SK-N-SH treated with all-trans-retinoic acid at 6 μM for 48 hours (cell line): Measurements from ENCODE around the gene GPR137B.
"Not testable (repeated sequence)": the region's sequence is repeated elsewhere in the genome, so short reads cannot be mapped to it uniquely, and the experiment has no call there.

ENCODE experiments used
- ATAC-seq: fragments of 200-7000 bp; cut with Tn5 transposase; 3 replicates; pipeline ENCODE4 v1.9.1; 2020; ENCODE audit warnings: mild to moderate bottlenecking, moderate library complexity
- BACH2 ChIP-seq: fragments of 250-450 bp; sonication (Bioruptor Pico); IDR thresholded peaks from 2 replicates; pipeline ENCODE4 v1.9.0; 2021; ENCODE audit warnings: mild to moderate bottlenecking, borderline replicate concordance
- CSDC2 ChIP-seq: fragments of 250-450 bp; sonication (Bioruptor Pico); IDR thresholded peaks from 2 replicates; pipeline ENCODE4 v1.5.0; 2020; ENCODE audit warnings: mild to moderate bottlenecking, moderate library complexity
- CSRNP3 ChIP-seq: fragments of 250-450 bp; sonication (Bioruptor Pico); IDR thresholded peaks from 2 replicates; pipeline ENCODE4 v1.5.1; 2021; ENCODE audit warnings: mild to moderate bottlenecking, moderate library complexity
- ESRRG ChIP-seq: fragments of 250-450 bp; sonication (Bioruptor Pico); IDR thresholded peaks from 2 replicates; pipeline ENCODE4 v1.6.1; 2021; ENCODE audit warnings: mild to moderate bottlenecking
- GLIS3 ChIP-seq: fragments of 250-450 bp; sonication (Bioruptor Pico); IDR thresholded peaks from 2 replicates; pipeline ENCODE4 v1.5.0; 2020; ENCODE audit warnings: mild to moderate bottlenecking, moderate library complexity
- ISL1 ChIP-seq: fragments of 250-450 bp; sonication (Bioruptor Pico); IDR thresholded peaks from 2 replicates; pipeline ENCODE4 v2.1.2; 2022; ENCODE audit warnings: mild to moderate bottlenecking, moderate library complexity
- PATZ1 ChIP-seq: fragments of 250-450 bp; sonication (Bioruptor Pico); IDR thresholded peaks from 2 replicates; pipeline ENCODE4 v1.8.0; 2020; ENCODE audit warnings: mild to moderate bottlenecking, moderate library complexity, borderline replicate concordance
- PPARA ChIP-seq: fragments of 250-450 bp; sonication (Bioruptor Pico); IDR thresholded peaks from 2 replicates; pipeline ENCODE4 v1.5.0; 2020; ENCODE audit warnings: mild to moderate bottlenecking, borderline replicate concordance
- RARB ChIP-seq: fragments of 250-450 bp; sonication (Bioruptor Pico); IDR thresholded peaks from 2 replicates; pipeline ENCODE4 v1.8.0; 2021; ENCODE audit warnings: mild to moderate bottlenecking, moderate library complexity
- SNAI2 ChIP-seq: fragments of 250-450 bp; sonication (Bioruptor Pico); IDR thresholded peaks from 2 replicates; pipeline ENCODE4 v1.5.0; 2020; ENCODE audit warnings: mild to moderate bottlenecking, moderate library complexity
- TCF4 ChIP-seq: fragments of 250-450 bp; sonication (Bioruptor Pico); IDR thresholded peaks from 2 replicates; pipeline ENCODE4 v1.8.0; 2021; ENCODE audit warnings: mild to moderate bottlenecking, moderate library complexity, borderline replicate concordance
- TOX ChIP-seq: fragments of 250-450 bp; sonication (Bioruptor Pico); IDR thresholded peaks from 2 replicates; pipeline ENCODE4 v1.8.0; 2021; ENCODE audit warnings: mild to moderate bottlenecking, moderate library complexity, borderline replicate concordance
- TSHZ2 ChIP-seq: fragments of 250-450 bp; sonication (Bioruptor Pico); IDR thresholded peaks from 2 replicates; pipeline ENCODE4 v1.5.0; 2020; ENCODE audit warnings: mild to moderate bottlenecking, moderate library complexity
- ZC3H10 ChIP-seq: fragments of 250-450 bp; sonication (Bioruptor Pico); IDR thresholded peaks from 2 replicates; pipeline ENCODE4 v1.5.1; 2021; ENCODE audit warnings: mild to moderate bottlenecking, moderate library complexity
- ZFP3 ChIP-seq: fragments of 250-450 bp; sonication (Bioruptor Pico); IDR thresholded peaks from 2 replicates; pipeline ENCODE4 v1.5.0; 2020; ENCODE audit warnings: mild to moderate bottlenecking, moderate library complexity
- ZFP30 ChIP-seq: fragments of 450-650 bp; formaldehyde crosslinking; IDR thresholded peaks from 2 replicates; pipeline ENCODE4 v1.5.0; 2022; ENCODE audit warnings: mild to moderate bottlenecking, moderate library complexity
- ZNF565 ChIP-seq: fragments of 450-650 bp; formaldehyde crosslinking; conservative IDR thresholded peaks from 2 replicates; pipeline ENCODE4 v1.5.0; 2020; ENCODE audit warnings: low read depth, mild to moderate bottlenecking, moderate library complexity
- ZNF70 ChIP-seq: fragments of 450-650 bp; formaldehyde crosslinking; IDR thresholded peaks from 2 replicates; pipeline ENCODE4 v1.5.0; 2020; ENCODE audit warnings: mild to moderate bottlenecking, moderate library complexity
- ZNF8 ChIP-seq: fragments of 450-650 bp; formaldehyde crosslinking; IDR thresholded peaks from 2 replicates; pipeline ENCODE4 v1.5.0; 2020; ENCODE audit warnings: mild to moderate bottlenecking, moderate library complexity
- TF ChIP-seq, protein P1 (sequence below): fragments of 250-450 bp; sonication (Bioruptor Pico); IDR thresholded peaks from 2 replicates; pipeline ENCODE4 v1.5.1; 2020; ENCODE audit warnings: low read depth, mild to moderate bottlenecking, moderate library complexity
- TF ChIP-seq, protein P2 (sequence below): fragments of 250-450 bp; sonication (Bioruptor Pico); IDR thresholded peaks from 2 replicates; pipeline ENCODE4 v1.8.0; 2021; ENCODE audit warnings: low read depth, mild to moderate bottlenecking, moderate library complexity, borderline replicate concordance

GPR137B gene

GRCh38 chr1:236185687-236186086, 43.3 kb downstream of the GPR137B start:
- no peak for TF ChIP-seq TCF4 (CRISPR knock-in tag)
- no peak for TF ChIP-seq ZNF565 (CRISPR knock-in tag)
- no peak for TF ChIP-seq CSDC2 (CRISPR knock-in tag)
- TF ChIP-seq ZFP3 (CRISPR knock-in tag) = no peak
- no peak for TF ChIP-seq CSRNP3 (CRISPR knock-in tag)
- TF ChIP-seq, protein P1, sequence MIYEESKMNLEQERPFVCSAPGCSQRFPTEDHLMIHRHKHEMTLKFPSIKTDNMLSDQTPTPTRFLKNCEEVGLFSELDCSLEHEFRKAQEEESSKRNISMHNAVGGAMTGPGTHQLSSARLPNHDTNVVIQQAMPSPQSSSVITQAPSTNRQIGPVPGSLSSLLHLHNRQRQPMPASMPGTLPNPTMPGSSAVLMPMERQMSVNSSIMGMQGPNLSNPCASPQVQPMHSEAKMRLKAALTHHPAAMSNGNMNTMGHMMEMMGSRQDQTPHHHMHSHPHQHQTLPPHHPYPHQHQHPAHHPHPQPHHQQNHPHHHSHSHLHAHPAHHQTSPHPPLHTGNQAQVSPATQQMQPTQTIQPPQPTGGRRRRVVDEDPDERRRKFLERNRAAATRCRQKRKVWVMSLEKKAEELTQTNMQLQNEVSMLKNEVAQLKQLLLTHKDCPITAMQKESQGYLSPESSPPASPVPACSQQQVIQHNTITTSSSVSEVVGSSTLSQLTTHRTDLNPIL (CRISPR knock-in tag) = no peak
- no peak for TF ChIP-seq ZNF70 (CRISPR knock-in tag)
- TF ChIP-seq BACH2 (CRISPR knock-in tag) = no peak
- no peak for TF ChIP-seq ISL1 (CRISPR knock-in tag)
- TF ChIP-seq, protein P2, sequence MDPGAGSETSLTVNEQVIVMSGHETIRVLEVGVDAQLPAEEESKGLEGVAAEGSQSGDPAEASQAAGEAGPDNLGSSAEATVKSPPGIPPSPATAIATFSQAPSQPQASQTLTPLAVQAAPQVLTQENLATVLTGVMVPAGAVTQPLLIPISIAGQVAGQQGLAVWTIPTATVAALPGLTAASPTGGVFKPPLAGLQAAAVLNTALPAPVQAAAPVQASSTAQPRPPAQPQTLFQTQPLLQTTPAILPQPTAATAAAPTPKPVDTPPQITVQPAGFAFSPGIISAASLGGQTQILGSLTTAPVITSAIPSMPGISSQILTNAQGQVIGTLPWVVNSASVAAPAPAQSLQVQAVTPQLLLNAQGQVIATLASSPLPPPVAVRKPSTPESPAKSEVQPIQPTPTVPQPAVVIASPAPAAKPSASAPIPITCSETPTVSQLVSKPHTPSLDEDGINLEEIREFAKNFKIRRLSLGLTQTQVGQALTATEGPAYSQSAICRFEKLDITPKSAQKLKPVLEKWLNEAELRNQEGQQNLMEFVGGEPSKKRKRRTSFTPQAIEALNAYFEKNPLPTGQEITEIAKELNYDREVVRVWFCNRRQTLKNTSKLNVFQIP (CRISPR knock-in tag) = no peak
- TF ChIP-seq ZFP30 (CRISPR knock-in tag) = no peak
- TF ChIP-seq PATZ1 (CRISPR knock-in tag) = no peak
- no peak for TF ChIP-seq GLIS3 (CRISPR knock-in tag)
- no peak for TF ChIP-seq PPARA (CRISPR knock-in tag)
- no peak for TF ChIP-seq TOX (CRISPR knock-in tag)
- TF ChIP-seq RARB = no peak
- no peak for ATAC-seq

GRCh38 chr1:236186471-236186870, 44.1 kb downstream of the GPR137B start:
- not testable (repeated sequence) for ATAC-seq

DNA sequence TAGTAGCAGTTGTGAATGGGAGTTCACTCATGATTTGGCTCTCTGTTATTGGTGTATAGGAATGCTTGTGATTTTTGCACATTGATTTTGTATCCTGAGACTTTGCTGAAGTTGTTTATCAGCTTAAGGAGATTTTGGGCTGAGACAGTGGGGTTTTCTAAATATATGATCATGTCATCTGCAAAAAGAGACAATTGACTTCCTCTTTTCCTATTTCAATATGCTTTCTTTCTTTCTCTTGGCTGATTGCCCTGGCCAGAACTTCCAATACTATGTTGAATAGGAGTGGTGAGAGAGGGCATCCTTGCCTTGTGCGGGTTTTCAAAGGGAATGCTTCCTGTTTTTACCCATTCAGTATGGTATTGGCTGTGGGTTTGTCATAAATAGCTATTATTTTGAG, 45.7 kb downstream of the GPR137B start:
- ATAC-seq = not testable (repeated sequence)

- no peak for ATAC-seq
- no peak for TF ChIP-seq ZFP30 (CRISPR knock-in tag)
- TF ChIP-seq TSHZ2 = no peak
- no peak for TF ChIP-seq SNAI2 (CRISPR knock-in tag)
- no peak for TF ChIP-seq CSRNP3 (CRISPR knock-in tag)
- TF ChIP-seq, protein P2 (CRISPR knock-in tag) = no peak
- no peak for TF ChIP-seq BACH2 (CRISPR knock-in tag)
- TF ChIP-seq TCF4 (CRISPR knock-in tag) = no peak
- no peak for TF ChIP-seq ISL1 (CRISPR knock-in tag)
- TF ChIP-seq ZNF8 = no peak
- no peak for TF ChIP-seq ZNF565 (CRISPR knock-in tag)
- TF ChIP-seq ZFP3 (CRISPR knock-in tag) = no peak
- no peak for TF ChIP-seq PPARA (CRISPR knock-in tag)
- no peak for TF ChIP-seq TOX (CRISPR knock-in tag)
- no peak for TF ChIP-seq PATZ1 (CRISPR knock-in tag)
- no peak for TF ChIP-seq ZNF70 (CRISPR knock-in tag)
- no peak for TF ChIP-seq ESRRG (CRISPR knock-in tag)
- no peak for TF ChIP-seq ZC3H10 (CRISPR knock-in tag)
Observed at GRCh38 chr1:236193184-236193583, 50.8 kb downstream of the GPR137B start.
